GM12878 (cell line): ENCODE measurements around the gene SLC6A3. TPM values are rescaled to one million over a fixed set of nuclear protein-coding genes. Genes with fewer than 3 reads are reported as not detected.

ENCODE experiments used
- ATAC-seq: fragments of 200-7000 bp; cut with Tn5 transposase; 3 replicates; pipeline ENCODE4 v1.9.1; 2020; ENCODE audit warnings: mild to moderate bottlenecking, moderate library complexity
- BruUV-seq: library from RNA; stranded (reverse); fragments of 400-500 nt; replicated peaks from 2 replicates; lab custom pipeline; 2021; lab: Mats Ljungman, UMichigan
- CTCF ChIA-PET: fragments of 300-600 bp; sonication (Branson Sonifier 250); formaldehyde crosslinking; extraction: SDS; loops from one replicate; lab custom pipeline; 2021; ENCODE audit warnings: inconsistent platforms; lab: Yijun Ruan, JAX
- POLR2A ChIA-PET: fragments of 350-600 bp; formaldehyde crosslinking; extraction: SDS; loops from one replicate; lab custom pipeline; 2021; ENCODE audit warnings: inconsistent platforms; lab: Charles Lee
- RAD21 ChIA-PET: fragments of 300-600 bp; sonication (Branson Sonifier 250); formaldehyde crosslinking; loops from one replicate; lab custom pipeline; 2023; ENCODE audit warnings: antibody characterized with exemption; ENCODE audit not compliant: unreplicated experiment; lab: Charles Lee
- SMC1A ChIA-PET: fragments of 300-600 bp; sonication (Branson Sonifier 250); formaldehyde crosslinking; loops from one replicate; lab custom pipeline; 2023; ENCODE audit not compliant: unreplicated experiment, uncharacterized antibody; lab: Charles Lee
- DNase-seq: peaks from one replicate; pipeline ENCODE4 v3.0.0-alpha.2; 2011; ENCODE audit warnings: low read depth, low spot score
- FAIRE-seq: peaks from 3 replicates; lab custom pipeline; 2011; peaks lifted over from hg19 to GRCh38; lab: Jason Lieb, UNC
- H2AFZ ChIP-seq: 2 replicates; pipeline ENCODE4 v1.6.0; 2011; ENCODE audit warnings: low read depth, low read length, control low read depth; ENCODE audit not compliant: control insufficient read depth
- H3K27ac ChIP-seq: 2 replicates; pipeline ENCODE4 v1.5.1; 2011; ENCODE audit warnings: control low read depth; ENCODE audit not compliant: control insufficient read depth, insufficient read depth
- H3K27me3 ChIP-seq, 2 experiments: replicated peaks in 1 of 2; 2 replicates each; pipeline versions ENCODE4 v1.6.0 to v1.6.1; 2011; ENCODE audit warnings: low read length in 1 of 2; ENCODE audit not compliant: control insufficient read depth in 2 of 2, insufficient read depth in 2 of 2
- H3K36me3 ChIP-seq, 2 experiments: 2 replicates each; pipeline ENCODE4 v1.5.1; 2011; ENCODE audit warnings: low read length in 1 of 2; ENCODE audit not compliant: control insufficient read depth in 2 of 2, insufficient read depth in 2 of 2
- H3K4me1 ChIP-seq: 2 replicates; pipeline ENCODE4 v1.6.1; 2011; ENCODE audit warnings: mild to moderate bottlenecking, low read length, moderate library complexity, mixed read lengths; ENCODE audit not compliant: control insufficient read depth, insufficient read depth
- H3K4me2 ChIP-seq: 2 replicates; pipeline ENCODE4 v1.6.0; 2011; ENCODE audit warnings: control low read depth; ENCODE audit not compliant: control insufficient read depth, insufficient read depth
- H3K4me3 ChIP-seq: fragments of 200-600 bp; sonication (generic); 2 replicates; pipeline ENCODE4 v1.5.1; 2016
- H3K79me2 ChIP-seq: 2 replicates; pipeline ENCODE4 v1.6.0; 2011; ENCODE audit warnings: low read length; ENCODE audit not compliant: control insufficient read depth, insufficient read depth
- H3K9ac ChIP-seq: 2 replicates; pipeline ENCODE4 v1.8.0; 2011; ENCODE audit warnings: low read length, control low read depth, mixed read lengths; ENCODE audit not compliant: control insufficient read depth, insufficient read depth
- H3K9me3 ChIP-seq: replicated peaks from 3 replicates; pipeline ENCODE4 v1.5.1; 2011; ENCODE audit warnings: mild to moderate bottlenecking, low read length; ENCODE audit not compliant: control insufficient read depth, insufficient read depth
- H4K20me1 ChIP-seq: 2 replicates; pipeline ENCODE4 v1.6.0; 2011; ENCODE audit not compliant: control insufficient read depth, insufficient read depth
- BACH1 ChIP-seq: fragments of 450-650 bp; IDR thresholded peaks from 2 replicates; pipeline ENCODE4 v1.6.1; 2017; ENCODE audit warnings: mild to moderate bottlenecking, borderline replicate concordance
- CBFB ChIP-seq: IDR thresholded peaks from 2 replicates; pipeline ENCODE4 v1.6.1; 2016; ENCODE audit warnings: antibody characterized with exemption, low read depth
- CREB1 ChIP-seq: IDR thresholded peaks from 2 replicates; pipeline ENCODE4 v1.6.1; 2012; ENCODE audit warnings: low read depth, mild to moderate bottlenecking, inconsistent platforms
- NFYB ChIP-seq: IDR thresholded peaks from 2 replicates; pipeline ENCODE4 v1.6.1; 2011; ENCODE audit warnings: low read depth, mild to moderate bottlenecking, low read length, improper control_type of control experiment, moderate library complexity; ENCODE audit not compliant: insufficient read depth
- POLR2AphosphoS5 ChIP-seq: IDR thresholded peaks from 2 replicates; pipeline ENCODE4 v1.6.1; 2011; ENCODE audit warnings: mild to moderate bottlenecking, low read length, inconsistent platforms
- POU2F2 ChIP-seq: IDR thresholded peaks from 3 replicates; pipeline ENCODE4 v1.6.1; 2011; ENCODE audit warnings: low read depth, mild to moderate bottlenecking, low read length, borderline replicate concordance
- RB1 ChIP-seq: fragments of 450-650 bp; formaldehyde crosslinking; IDR thresholded peaks from 2 replicates; pipeline ENCODE4 v1.6.1; 2017; ENCODE audit warnings: mild to moderate bottlenecking, borderline replicate concordance
- SMAD1 ChIP-seq: fragments of 450-650 bp; IDR thresholded peaks from 2 replicates; pipeline ENCODE4 v1.6.1; 2018; ENCODE audit warnings: mild to moderate bottlenecking, low read depth; ENCODE audit not compliant: partially characterized antibody
- STAT1 ChIP-seq: fragments of 450-650 bp; conservative IDR thresholded peaks from 2 replicates; pipeline ENCODE4 v1.6.1; 2014; ENCODE audit warnings: antibody characterized with exemption, mild to moderate bottlenecking
- SUZ12 ChIP-seq: fragments of 200-600 bp; sonication (generic); IDR thresholded peaks from one replicate; pipeline ENCODE4 v1.6.1; 2018; ENCODE audit warnings: antibody characterized with exemption, mild to moderate bottlenecking; ENCODE audit not compliant: unreplicated experiment
- TCF12 ChIP-seq: IDR thresholded peaks from 2 replicates; pipeline ENCODE4 v1.6.1; 2011; ENCODE audit warnings: low read depth, mild to moderate bottlenecking, low read length
- YBX1 ChIP-seq: fragments of 450-650 bp; IDR thresholded peaks from 2 replicates; pipeline ENCODE4 v1.6.1; 2016; ENCODE audit warnings: antibody characterized with exemption
- ZBTB11 ChIP-seq: fragments of 450-650 bp; formaldehyde crosslinking; IDR thresholded peaks from 2 replicates; pipeline ENCODE4 v1.5.0; 2022; ENCODE audit warnings: mild to moderate bottlenecking, missing genetic modification characterization
- ZNF217 ChIP-seq: fragments of 450-650 bp; IDR thresholded peaks from 2 replicates; pipeline ENCODE4 v1.6.1; 2017; ENCODE audit warnings: antibody characterized with exemption, mild to moderate bottlenecking
- ZNF622 ChIP-seq: fragments of 450-650 bp; IDR thresholded peaks from 2 replicates; pipeline ENCODE4 v1.6.1; 2017; ENCODE audit warnings: mild to moderate bottlenecking, inconsistent platforms
- WGBS: methylation state at CpG from one replicate; pipeline ENCODE4 v1.1.6; 2016; ENCODE audit warnings: low lambda C conversion rate; ENCODE audit not compliant: insufficient replicate concordance, insufficient coverage; ENCODE audit errors: missing lambda C conversion rate; 5-methylcytosine and 5-hydroxymethylcytosine counted together
- in situ Hi-C: fragments of 300-500 bp; cut with MboI; formaldehyde crosslinking; loops from 9 replicates; pipeline ENCODE4 v1.14.3; 2018; ENCODE audit warnings: mixed read lengths
- intact Hi-C: fragments of 100-400 bp; cut with micrococcal nuclease; formaldehyde crosslinking; loops from one replicate; pipeline ENCODE4 v1.14.2; 2022; ENCODE audit not compliant: unreplicated experiment
- polyA plus RNA-seq, 11 experiments: library from polyadenylated mRNA; depleted of rRNA in 4 of 11; unstranded in 6 of 11; stranded (reverse) in 5 of 11; fragments of >200 nt; fragmentation: Nextera tagmentation in 4 of 11; fragmentation: Illumina TruSeq in 1 of 11; extraction: Ambion mirVana in 4 of 11; extraction: Trizol in 1 of 11; gene quantifications; 1 replicate in 1 of 11; 2 replicates in 10 of 11; pipeline versions ENCODE4 v1.2.1 to v1.2.3, GENCODE V29; 2011 to 2016; ENCODE audit warnings: inconsistent platforms in 2 of 11, missing spikeins in 2 of 11, low read depth in 1 of 11
- total RNA-seq, 4 experiments: library from RNA; depleted of rRNA in 3 of 4; stranded (reverse); fragments of >200 nt in 3 of 4; fragmentation: Illumina TruSeq in 1 of 4; extraction: Trizol in 1 of 4; gene quantifications; 2 replicates each; pipeline versions ENCODE4 v1.2.1 to v1.2.3, GENCODE V29; 2013 to 2021
- TF ChIP-seq, protein P1 (sequence below): IDR thresholded peaks from 2 replicates; pipeline ENCODE4 v1.6.1; 2012; ENCODE audit warnings: low read depth, low read length, improper control_type of control experiment

SLC6A3 gene
- total and polyA plus RNA-seq, 10 of the 15 experiments (the other 5 are each of a cell fraction or from before 2014, with no cell fraction given): 0.01 TPM; not detected in 9

DNA sequence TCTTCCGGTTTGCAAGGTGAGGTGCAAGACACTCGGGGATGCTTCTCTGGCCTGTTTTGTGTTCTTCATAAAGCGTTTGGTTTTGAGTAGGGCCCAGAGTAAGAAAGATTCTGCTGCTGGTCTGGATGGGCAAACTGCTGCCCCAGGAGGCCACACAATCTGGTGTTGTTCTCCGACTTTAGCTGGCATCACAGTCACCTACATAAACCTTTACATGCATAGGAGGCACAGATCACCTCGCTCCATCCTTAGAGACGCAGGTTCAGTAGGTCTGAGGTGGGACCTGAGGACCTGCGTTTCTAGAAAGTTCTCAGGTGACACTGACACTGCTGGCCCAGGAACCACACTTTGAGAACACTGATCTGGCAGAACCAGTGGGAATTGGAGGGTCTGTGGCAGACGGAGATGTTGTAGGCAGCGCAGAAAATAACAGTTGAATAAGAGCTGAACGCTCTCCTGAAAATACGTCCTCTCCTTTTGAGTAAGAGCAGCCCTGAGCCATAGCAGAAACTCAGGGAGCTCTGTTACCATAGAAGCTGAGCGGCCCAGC lies 3.9 kb upstream of the SLC6A3 start:
- ChIA-PET SMC1A (no interaction called here), CTCF (no interaction called here), POLR2A (no interaction called here), RAD21 (no interaction called here)
- WGBS: 59% methylated on average over 12 of the region's 12 CpGs
- H3K36me3 ChIP-seq: no peaks in the 10 kb centered on the region
- in situ Hi-C loops: no loop called here
- H3K9me3 ChIP-seq: no peaks in the 10 kb centered on the region; the same call in 2 of the 3 replicates
- no peaks in the 10 kb centered on the region for H3K4me1 ChIP-seq
- no peak overlapping the region for H3K27ac ChIP-seq
- ATAC-seq (no peak), FAIRE-seq (no peak), DNase-seq (no peak)
- H3K9ac ChIP-seq: no peak overlapping the region
- TF ChIP-seq STAT1: no peak
- TF ChIP-seq ZNF622: no peak
- TF ChIP-seq, protein P1, sequence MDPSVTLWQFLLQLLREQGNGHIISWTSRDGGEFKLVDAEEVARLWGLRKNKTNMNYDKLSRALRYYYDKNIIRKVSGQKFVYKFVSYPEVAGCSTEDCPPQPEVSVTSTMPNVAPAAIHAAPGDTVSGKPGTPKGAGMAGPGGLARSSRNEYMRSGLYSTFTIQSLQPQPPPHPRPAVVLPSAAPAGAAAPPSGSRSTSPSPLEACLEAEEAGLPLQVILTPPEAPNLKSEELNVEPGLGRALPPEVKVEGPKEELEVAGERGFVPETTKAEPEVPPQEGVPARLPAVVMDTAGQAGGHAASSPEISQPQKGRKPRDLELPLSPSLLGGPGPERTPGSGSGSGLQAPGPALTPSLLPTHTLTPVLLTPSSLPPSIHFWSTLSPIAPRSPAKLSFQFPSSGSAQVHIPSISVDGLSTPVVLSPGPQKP: no peak
- no peak for TF ChIP-seq SMAD1
- no peak for TF ChIP-seq POLR2AphosphoS5
- no peak for TF ChIP-seq YBX1
- no peak for TF ChIP-seq CBFB
- TF ChIP-seq SUZ12: no peak
- no peak for TF ChIP-seq BACH1
- no peak for TF ChIP-seq TCF12
- no peak for TF ChIP-seq CREB1
- TF ChIP-seq NFYB: no peak
- no peak for TF ChIP-seq RB1
- no peak for TF ChIP-seq ZBTB11 (CRISPR knock-in tag)
- TF ChIP-seq POU2F2: no peak
- TF ChIP-seq ZNF217: no peak
- no TSS peak for BruUV-seq
- H3K27me3 ChIP-seq: peaks cover 2 to 7% of the 10 kb centered on the region in 2 experiments; a peak in 3 of 4 replicates
- H4K20me1 ChIP-seq: no peaks in the 10 kb centered on the region
- H2AFZ ChIP-seq: no peak overlapping the region
- no peak overlapping the region for H3K4me2 ChIP-seq
- H3K4me3 ChIP-seq: no peak overlapping the region
- intact Hi-C loops: no loop called here
- no peaks in the 10 kb centered on the region for H3K79me2 ChIP-seq
